ENCODE data around the gene UBE2F. TPM values are rescaled to one million over a fixed set of nuclear protein-coding genes. Genes with fewer than 3 reads are reported as not detected.

UBE2F gene
- total and polyA plus RNA-seq, 9 of the 15 experiments (the other 6 are each of a cell fraction or from before 2014, with no cell fraction given), result 18.1 to 88.1 (median 53.0) TPM

DNA sequence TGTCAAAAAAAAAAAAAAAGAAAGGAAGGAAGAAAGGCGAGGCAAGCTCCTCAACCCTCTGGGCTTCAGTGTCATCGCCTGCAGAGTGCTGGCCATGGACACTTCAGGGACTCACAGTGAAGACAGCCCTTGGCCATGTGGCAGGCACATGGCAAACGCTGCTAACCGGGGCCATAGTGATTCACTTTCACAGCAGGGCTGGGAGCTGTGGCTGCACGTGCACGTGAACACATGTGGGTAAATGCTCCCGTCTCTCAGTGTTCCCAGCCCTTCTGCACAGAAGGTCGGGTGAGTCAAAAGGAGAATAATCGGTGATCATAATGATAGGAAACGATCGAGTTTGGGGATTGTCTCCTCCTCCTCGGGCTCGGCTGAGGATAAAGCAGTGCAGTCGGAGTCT, 46.1 kb upstream of the UBE2F start (continued):
- TF ChIP-seq, protein P1, sequence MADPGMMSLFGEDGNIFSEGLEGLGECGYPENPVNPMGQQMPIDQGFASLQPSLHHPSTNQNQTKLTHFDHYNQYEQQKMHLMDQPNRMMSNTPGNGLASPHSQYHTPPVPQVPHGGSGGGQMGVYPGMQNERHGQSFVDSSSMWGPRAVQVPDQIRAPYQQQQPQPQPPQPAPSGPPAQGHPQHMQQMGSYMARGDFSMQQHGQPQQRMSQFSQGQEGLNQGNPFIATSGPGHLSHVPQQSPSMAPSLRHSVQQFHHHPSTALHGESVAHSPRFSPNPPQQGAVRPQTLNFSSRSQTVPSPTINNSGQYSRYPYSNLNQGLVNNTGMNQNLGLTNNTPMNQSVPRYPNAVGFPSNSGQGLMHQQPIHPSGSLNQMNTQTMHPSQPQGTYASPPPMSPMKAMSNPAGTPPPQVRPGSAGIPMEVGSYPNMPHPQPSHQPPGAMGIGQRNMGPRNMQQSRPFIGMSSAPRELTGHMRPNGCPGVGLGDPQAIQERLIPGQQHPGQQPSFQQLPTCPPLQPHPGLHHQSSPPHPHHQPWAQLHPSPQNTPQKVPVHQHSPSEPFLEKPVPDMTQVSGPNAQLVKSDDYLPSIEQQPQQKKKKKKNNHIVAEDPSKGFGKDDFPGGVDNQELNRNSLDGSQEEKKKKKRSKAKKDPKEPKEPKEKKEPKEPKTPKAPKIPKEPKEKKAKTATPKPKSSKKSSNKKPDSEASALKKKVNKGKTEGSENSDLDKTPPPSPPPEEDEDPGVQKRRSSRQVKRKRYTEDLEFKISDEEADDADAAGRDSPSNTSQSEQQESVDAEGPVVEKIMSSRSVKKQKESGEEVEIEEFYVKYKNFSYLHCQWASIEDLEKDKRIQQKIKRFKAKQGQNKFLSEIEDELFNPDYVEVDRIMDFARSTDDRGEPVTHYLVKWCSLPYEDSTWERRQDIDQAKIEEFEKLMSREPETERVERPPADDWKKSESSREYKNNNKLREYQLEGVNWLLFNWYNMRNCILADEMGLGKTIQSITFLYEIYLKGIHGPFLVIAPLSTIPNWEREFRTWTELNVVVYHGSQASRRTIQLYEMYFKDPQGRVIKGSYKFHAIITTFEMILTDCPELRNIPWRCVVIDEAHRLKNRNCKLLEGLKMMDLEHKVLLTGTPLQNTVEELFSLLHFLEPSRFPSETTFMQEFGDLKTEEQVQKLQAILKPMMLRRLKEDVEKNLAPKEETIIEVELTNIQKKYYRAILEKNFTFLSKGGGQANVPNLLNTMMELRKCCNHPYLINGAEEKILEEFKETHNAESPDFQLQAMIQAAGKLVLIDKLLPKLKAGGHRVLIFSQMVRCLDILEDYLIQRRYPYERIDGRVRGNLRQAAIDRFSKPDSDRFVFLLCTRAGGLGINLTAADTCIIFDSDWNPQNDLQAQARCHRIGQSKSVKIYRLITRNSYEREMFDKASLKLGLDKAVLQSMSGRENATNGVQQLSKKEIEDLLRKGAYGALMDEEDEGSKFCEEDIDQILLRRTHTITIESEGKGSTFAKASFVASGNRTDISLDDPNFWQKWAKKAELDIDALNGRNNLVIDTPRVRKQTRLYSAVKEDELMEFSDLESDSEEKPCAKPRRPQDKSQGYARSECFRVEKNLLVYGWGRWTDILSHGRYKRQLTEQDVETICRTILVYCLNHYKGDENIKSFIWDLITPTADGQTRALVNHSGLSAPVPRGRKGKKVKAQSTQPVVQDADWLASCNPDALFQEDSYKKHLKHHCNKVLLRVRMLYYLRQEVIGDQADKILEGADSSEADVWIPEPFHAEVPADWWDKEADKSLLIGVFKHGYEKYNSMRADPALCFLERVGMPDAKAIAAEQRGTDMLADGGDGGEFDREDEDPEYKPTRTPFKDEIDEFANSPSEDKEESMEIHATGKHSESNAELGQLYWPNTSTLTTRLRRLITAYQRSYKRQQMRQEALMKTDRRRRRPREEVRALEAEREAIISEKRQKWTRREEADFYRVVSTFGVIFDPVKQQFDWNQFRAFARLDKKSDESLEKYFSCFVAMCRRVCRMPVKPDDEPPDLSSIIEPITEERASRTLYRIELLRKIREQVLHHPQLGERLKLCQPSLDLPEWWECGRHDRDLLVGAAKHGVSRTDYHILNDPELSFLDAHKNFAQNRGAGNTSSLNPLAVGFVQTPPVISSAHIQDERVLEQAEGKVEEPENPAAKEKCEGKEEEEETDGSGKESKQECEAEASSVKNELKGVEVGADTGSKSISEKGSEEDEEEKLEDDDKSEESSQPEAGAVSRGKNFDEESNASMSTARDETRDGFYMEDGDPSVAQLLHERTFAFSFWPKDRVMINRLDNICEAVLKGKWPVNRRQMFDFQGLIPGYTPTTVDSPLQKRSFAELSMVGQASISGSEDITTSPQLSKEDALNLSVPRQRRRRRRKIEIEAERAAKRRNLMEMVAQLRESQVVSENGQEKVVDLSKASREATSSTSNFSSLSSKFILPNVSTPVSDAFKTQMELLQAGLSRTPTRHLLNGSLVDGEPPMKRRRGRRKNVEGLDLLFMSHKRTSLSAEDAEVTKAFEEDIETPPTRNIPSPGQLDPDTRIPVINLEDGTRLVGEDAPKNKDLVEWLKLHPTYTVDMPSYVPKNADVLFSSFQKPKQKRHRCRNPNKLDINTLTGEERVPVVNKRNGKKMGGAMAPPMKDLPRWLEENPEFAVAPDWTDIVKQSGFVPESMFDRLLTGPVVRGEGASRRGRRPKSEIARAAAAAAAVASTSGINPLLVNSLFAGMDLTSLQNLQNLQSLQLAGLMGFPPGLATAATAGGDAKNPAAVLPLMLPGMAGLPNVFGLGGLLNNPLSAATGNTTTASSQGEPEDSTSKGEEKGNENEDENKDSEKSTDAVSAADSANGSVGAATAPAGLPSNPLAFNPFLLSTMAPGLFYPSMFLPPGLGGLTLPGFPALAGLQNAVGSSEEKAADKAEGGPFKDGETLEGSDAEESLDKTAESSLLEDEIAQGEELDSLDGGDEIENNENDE (IDR thresholded peaks at IDR 0.05; ENCODE audit: low read depth, low read length), result no peak
- TF ChIP-seq, protein P2, sequence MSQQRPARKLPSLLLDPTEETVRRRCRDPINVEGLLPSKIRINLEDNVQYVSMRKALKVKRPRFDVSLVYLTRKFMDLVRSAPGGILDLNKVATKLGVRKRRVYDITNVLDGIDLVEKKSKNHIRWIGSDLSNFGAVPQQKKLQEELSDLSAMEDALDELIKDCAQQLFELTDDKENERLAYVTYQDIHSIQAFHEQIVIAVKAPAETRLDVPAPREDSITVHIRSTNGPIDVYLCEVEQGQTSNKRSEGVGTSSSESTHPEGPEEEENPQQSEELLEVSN (IDR thresholded peaks at IDR 0.05; ENCODE audit: borderline replicate concordance in 1 of 2, extremely low read depth in 1 of 2, insufficient read depth in 1 of 2, insufficient read length in 1 of 2, low read depth in 1 of 2, low read length in 1 of 2, poor library complexity in 1 of 2, severe bottlenecking in 1 of 2), result peak in 1 of 2 experiments; percentile 62
- TF ChIP-seq MYC (IDR thresholded peaks at IDR 0.05; ENCODE audit: low read depth, low read length) (peak; percentile 50; the same call in 1 of the 2 replicates), MYC (CRISPR knock-in tag; IDR thresholded peaks at IDR 0.05; ENCODE audit: borderline replicate concordance, low read depth) (no peak), HNRNPUL1 (IDR thresholded peaks at IDR 0.05; ENCODE audit: low read length) (no peak), MAZ (CRISPR knock-in tag; conservative IDR thresholded peaks at IDR 0.05 in 1 of 2, IDR thresholded peaks at IDR 0.05 in 1 of 2) (no peak), HDAC3 (IDR thresholded peaks at IDR 0.05; ENCODE audit: borderline replicate concordance, partially characterized antibody) (no peak), L3MBTL2 (IDR thresholded peaks at IDR 0.05) (peak; percentile 68)
- TF ChIP-seq, protein P3, sequence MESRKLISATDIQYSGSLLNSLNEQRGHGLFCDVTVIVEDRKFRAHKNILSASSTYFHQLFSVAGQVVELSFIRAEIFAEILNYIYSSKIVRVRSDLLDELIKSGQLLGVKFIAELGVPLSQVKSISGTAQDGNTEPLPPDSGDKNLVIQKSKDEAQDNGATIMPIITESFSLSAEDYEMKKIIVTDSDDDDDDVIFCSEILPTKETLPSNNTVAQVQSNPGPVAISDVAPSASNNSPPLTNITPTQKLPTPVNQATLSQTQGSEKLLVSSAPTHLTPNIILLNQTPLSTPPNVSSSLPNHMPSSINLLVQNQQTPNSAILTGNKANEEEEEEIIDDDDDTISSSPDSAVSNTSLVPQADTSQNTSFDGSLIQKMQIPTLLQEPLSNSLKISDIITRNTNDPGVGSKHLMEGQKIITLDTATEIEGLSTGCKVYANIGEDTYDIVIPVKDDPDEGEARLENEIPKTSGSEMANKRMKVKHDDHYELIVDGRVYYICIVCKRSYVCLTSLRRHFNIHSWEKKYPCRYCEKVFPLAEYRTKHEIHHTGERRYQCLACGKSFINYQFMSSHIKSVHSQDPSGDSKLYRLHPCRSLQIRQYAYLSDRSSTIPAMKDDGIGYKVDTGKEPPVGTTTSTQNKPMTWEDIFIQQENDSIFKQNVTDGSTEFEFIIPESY (CRISPR knock-in tag; IDR thresholded peaks at IDR 0.05), result 0 out of 2 replicates have a peak, but pooled peaks have one; percentile 17
- TF ChIP-seq, protein P4, sequence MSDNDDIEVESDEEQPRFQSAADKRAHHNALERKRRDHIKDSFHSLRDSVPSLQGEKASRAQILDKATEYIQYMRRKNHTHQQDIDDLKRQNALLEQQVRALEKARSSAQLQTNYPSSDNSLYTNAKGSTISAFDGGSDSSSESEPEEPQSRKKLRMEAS (CRISPR knock-in tag; IDR thresholded peaks at IDR 0.05), result peak; percentile 86

Measured in K562 (cell line).